Spleen (tissue), 7 donors: ENCODE results near the gene PTGES2.

Experiments used
- POLR2A ChIP-seq, 3 donors: fragments of 450-650 bp; IDR thresholded peaks; one replicate each; pipeline ENCODE4 v1.5.1; 2017; ENCODE audit warnings: antibody characterized with exemption in 3 of 3, mild to moderate bottlenecking in 1 of 3
- TF ChIP-seq, protein P1 (sequence below), 11 experiments: fragments of 200-600 bp in 7 of 11; fragments of 450-650 bp in 4 of 11; sonication (generic) in 4 of 11; IDR thresholded peaks in 8 of 11; conservative IDR thresholded peaks in 3 of 11; 1 replicate in 7 of 11; 2 replicates in 4 of 11; pipeline versions ENCODE4 v1.4.0 to v1.8.0; 2016 to 2021; ENCODE audit warnings: antibody characterized with exemption in 11 of 11, inconsistent platforms in 4 of 11, mild to moderate bottlenecking in 1 of 11
- donor health status: DM: no; HTN: no; CAD: no; lungs with moderate emphysema.
- donor health status: DM: no; HTN: no; CAD: no.
- donor health status: DM: no; HTN: no; CAD: no.

DNA sequence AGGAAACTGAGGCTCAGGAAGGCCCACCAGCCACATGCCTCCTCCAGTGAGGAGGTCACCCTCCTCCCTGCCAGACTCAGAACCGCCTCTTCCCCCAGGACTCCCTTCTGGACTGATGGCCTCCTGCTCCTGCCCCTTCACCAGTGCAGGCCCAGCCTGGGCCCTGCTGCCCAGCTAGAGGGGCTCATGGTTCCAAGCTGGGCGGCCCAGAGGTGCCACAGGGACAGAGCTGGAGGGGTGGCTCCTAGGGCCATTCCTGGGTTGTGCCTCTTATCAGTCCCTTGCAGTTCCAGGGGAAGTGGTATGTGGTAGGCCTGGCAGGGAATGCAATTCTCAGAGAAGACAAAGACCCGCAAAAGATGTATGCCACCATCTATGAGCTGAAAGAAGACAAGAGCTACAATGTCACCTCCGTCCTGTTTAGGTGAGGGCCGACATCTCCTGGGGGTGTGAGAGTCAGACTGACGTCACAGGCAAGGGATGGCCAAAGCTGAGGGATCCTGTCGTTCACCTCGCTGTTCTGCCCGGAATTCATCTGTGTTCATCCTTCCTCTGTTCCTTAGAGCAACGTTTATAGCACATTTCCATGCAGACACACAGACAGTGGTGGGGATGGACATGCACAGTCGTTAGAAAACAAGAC, 22.5 kb upstream of the PTGES2 start:
- TF ChIP-seq, protein P1, sequence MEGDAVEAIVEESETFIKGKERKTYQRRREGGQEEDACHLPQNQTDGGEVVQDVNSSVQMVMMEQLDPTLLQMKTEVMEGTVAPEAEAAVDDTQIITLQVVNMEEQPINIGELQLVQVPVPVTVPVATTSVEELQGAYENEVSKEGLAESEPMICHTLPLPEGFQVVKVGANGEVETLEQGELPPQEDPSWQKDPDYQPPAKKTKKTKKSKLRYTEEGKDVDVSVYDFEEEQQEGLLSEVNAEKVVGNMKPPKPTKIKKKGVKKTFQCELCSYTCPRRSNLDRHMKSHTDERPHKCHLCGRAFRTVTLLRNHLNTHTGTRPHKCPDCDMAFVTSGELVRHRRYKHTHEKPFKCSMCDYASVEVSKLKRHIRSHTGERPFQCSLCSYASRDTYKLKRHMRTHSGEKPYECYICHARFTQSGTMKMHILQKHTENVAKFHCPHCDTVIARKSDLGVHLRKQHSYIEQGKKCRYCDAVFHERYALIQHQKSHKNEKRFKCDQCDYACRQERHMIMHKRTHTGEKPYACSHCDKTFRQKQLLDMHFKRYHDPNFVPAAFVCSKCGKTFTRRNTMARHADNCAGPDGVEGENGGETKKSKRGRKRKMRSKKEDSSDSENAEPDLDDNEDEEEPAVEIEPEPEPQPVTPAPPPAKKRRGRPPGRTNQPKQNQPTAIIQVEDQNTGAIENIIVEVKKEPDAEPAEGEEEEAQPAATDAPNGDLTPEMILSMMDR (IDR thresholded peaks at IDR 0.05 in 8 of 11, conservative IDR thresholded peaks at IDR 0.05 in 3 of 11): no peak
- TF ChIP-seq POLR2A (IDR thresholded peaks at IDR 0.05): no peak
